Heart left ventricle (tissue), 16 donors: ENCODE data around the gene PRDX6. TPM values are rescaled to one million over a fixed set of nuclear protein-coding genes. Genes with fewer than 3 reads are reported as not detected.
"Not testable (repeated sequence)": the region's sequence is repeated elsewhere in the genome, so short reads cannot be mapped to it uniquely, and the experiment has no call there.

Source experiments
- ATAC-seq, 4 donors: fragments of 200-7000 bp; cut with Tn5 transposase; one replicate each; pipeline ENCODE4 v1.9.1; 2020 to 2022; ENCODE audit warnings: moderate library complexity in 4 of 4, mild to moderate bottlenecking in 3 of 4, moderate number of reproducible peaks in 1 of 4
- DNase-seq, 5 donors: peaks; one replicate each; pipeline ENCODE4 v3.0.0-alpha.2; 2020
- H3K27ac ChIP-seq, 12 donors: fragments of 200-600 bp; sonication (generic) in 4 of 12; one replicate each; pipeline versions ENCODE4 v1.5.0 to v1.8.0; 2016 to 2022; ENCODE audit warnings: mild to moderate bottlenecking in 2 of 12
- H3K27me3 ChIP-seq, 9 donors: fragments of 200-600 bp; sonication (generic) in 2 of 9; one replicate each; pipeline versions ENCODE4 v1.5.1 to v1.8.0; 2016 to 2022; ENCODE audit warnings: mild to moderate bottlenecking in 3 of 9
- H3K36me3 ChIP-seq, 9 donors: fragments of 200-600 bp; sonication (generic) in 2 of 9; one replicate each; pipeline versions ENCODE4 v1.5.0 to v1.8.0; 2018 to 2022; ENCODE audit warnings: mild to moderate bottlenecking in 2 of 9
- H3K4me1 ChIP-seq, 12 donors: fragments of 200-600 bp; sonication (generic) in 4 of 12; one replicate each; pipeline versions ENCODE4 v1.5.0 to v1.8.0; 2016 to 2022; ENCODE audit warnings: mild to moderate bottlenecking in 3 of 12
- H3K4me3 ChIP-seq, 12 donors: fragments of 200-600 bp; sonication (generic) in 4 of 12; one replicate each; pipeline versions ENCODE4 v1.5.0 to v1.8.0; 2017 to 2022; ENCODE audit warnings: mild to moderate bottlenecking in 9 of 12, moderate library complexity in 4 of 12
- H3K9me3 ChIP-seq, 12 donors: fragments of 200-600 bp; sonication (generic) in 4 of 12; one replicate each; pipeline versions ENCODE4 v1.5.0 to v1.8.0; 2016 to 2022; ENCODE audit warnings: mild to moderate bottlenecking in 1 of 12
- POLR2A ChIP-seq, 2 donors: fragments of 450-650 bp; IDR thresholded peaks; one replicate each; pipeline ENCODE4 v1.6.1; 2017; ENCODE audit warnings: antibody characterized with exemption in 2 of 2, mild to moderate bottlenecking in 2 of 2, moderate library complexity in 2 of 2
- WGBS, 4 donors: extraction: QIAGEN DNeasy Blood & Tissue Kit in 2 of 4; methylation state at CpG; one replicate each; pipeline versions ENCODE4 v1.1.5 to v1.1.7; 2013 to 2018; 5-methylcytosine and 5-hydroxymethylcytosine counted together
- intact Hi-C, 10 donors: fragments of 100-400 bp; cut with DNase I; formaldehyde crosslinking; loops; one replicate each; pipeline versions ENCODE4 v1.11.1 to v1.14.2; 2022
- polyA plus RNA-seq, 2 donors: library from polyadenylated mRNA; stranded (reverse); fragments of 200-250 nt; gene quantifications; one replicate each; pipeline ENCODE4 v1.2.3, GENCODE V29; 2013
- total RNA-seq, 9 donors: library from RNA; depleted of rRNA in 2 of 9; stranded (reverse); fragments of >200 nt in 2 of 9; fragmentation: NEBNext Ultra II Directional in 3 of 9; extraction: Animal tissue kit (Norgen Biotek cat#: 25700) in 3 of 9; gene quantifications; one replicate each; pipeline versions ENCODE4 v1.1.0 to v1.2.4, GENCODE V29; 2016 to 2023
- TF ChIP-seq, protein P1 (sequence below), 12 donors: fragments of 200-600 bp; sonication (generic) in 4 of 12; IDR thresholded peaks; one replicate each; pipeline versions ENCODE4 v1.5.0 to v1.8.0; 2018 to 2022; ENCODE audit warnings: antibody characterized with exemption in 12 of 12, mild to moderate bottlenecking in 5 of 12
- donor health status: ischemic (EF 13 %, LVEDD 7.1; RV severe dilation, severe dysfunction).
- donor health status: healthy with polysubstance abuse.
- donor health status: DM: no; HTN: yes; CAD: no.
- donor health status: DM: no; HTN: no; CAD: no.
- donor health status: ischemic (EF 25% LVEDD 6.9; RV normal size, moderate dysfunction).
- donor health status: ischemic (EF 25% LVEDD 5.7; RV mildly dilated, moderate dysfunction).
- donor health status: healthy.
- donor health status: DM: yes; HTN: yes; CAD: no.
- donor health status: ischemic (EF 35%, LVEDD 5.7; RV mildly dilated, moderate dysfunction).
- donor health status: nonischemic (EF 11% LVEDD 7.7; RV severe dilation, severe dysfunction).
- donor health status: DM: yes; HTN: yes; CAD: no.
- donor health status: PGD.
- donor health status: ischemic (EF 29% LVEDD 5.4; RV normal size, mild dysfunction).
- donor health status: nonischemic (EF 23%, LVEDD 6.1; RV moderate dilation, normal function).

The PRDX6 gene
- total and polyA plus RNA-seq, 11 donors: 237 to 635 (median 433) TPM

DNA sequence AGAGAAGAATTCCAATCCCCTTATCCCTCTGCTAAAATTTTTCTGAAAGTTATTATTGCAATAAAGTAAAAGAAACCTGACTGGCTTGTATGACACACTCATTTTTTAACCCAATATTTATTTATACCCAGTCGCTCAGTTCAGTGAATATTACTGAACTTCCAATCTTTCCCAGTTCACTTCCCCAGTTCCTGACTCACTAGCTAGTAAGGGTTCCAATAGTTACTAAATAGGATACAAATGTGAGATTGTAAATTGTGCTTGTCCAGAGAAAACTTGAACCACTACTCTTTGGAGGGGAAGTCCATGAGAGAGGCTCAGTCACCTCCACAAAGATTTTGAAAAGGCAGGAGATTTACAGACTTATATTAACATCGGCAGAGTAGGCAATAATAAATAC is 31.4 kb downstream of the PRDX6 start:
- Histone ChIP-seq H3K27me3 (no peaks in the 10 kb centered on the region), H3K4me3 (no peak overlapping the region), H3K27ac (no peak overlapping the region), H3K4me1 (no peaks in the 10 kb centered on the region), H3K9me3 (peaks cover 0 to 4% (median 0%) of the 10 kb centered on the region in 12 donors), H3K36me3 (no peaks in the 10 kb centered on the region)
- DNase-seq (no peak), ATAC-seq (no peak)
- intact Hi-C loops: no loop called here
- WGBS, 4 donors: 91 to 95% (median 93%) methylated on average over 2 of the region's 2 CpGs
- no peak for TF ChIP-seq POLR2A (IDR thresholded peaks at IDR 0.05)
- TF ChIP-seq, protein P1, sequence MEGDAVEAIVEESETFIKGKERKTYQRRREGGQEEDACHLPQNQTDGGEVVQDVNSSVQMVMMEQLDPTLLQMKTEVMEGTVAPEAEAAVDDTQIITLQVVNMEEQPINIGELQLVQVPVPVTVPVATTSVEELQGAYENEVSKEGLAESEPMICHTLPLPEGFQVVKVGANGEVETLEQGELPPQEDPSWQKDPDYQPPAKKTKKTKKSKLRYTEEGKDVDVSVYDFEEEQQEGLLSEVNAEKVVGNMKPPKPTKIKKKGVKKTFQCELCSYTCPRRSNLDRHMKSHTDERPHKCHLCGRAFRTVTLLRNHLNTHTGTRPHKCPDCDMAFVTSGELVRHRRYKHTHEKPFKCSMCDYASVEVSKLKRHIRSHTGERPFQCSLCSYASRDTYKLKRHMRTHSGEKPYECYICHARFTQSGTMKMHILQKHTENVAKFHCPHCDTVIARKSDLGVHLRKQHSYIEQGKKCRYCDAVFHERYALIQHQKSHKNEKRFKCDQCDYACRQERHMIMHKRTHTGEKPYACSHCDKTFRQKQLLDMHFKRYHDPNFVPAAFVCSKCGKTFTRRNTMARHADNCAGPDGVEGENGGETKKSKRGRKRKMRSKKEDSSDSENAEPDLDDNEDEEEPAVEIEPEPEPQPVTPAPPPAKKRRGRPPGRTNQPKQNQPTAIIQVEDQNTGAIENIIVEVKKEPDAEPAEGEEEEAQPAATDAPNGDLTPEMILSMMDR (IDR thresholded peaks at IDR 0.05): no peak

DNA sequence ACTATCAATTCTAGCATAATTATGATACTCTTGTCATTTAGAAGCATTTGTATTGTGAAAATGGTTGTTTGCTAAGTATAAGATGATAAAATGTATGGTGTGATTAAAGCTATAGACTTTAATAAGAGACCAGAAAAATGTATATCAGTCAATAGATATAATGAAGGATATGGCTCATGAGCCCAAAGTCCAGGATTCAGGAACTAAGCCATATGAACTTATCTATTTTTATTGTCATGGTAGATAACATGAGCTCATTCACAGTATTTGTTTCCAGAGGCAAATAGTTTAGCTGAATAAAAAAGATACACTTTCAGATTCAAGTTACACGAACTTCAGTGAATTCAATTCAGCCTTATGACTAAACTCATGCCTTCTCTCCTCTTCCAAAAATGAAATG is 32.7 kb downstream of the PRDX6 start:
- WGBS, 4 donors: 60 to 79% (median 67%) methylated on average over 1 of the region's 1 CpG
- Histone ChIP-seq H3K27ac (no peak overlapping the region), H3K36me3 (no peaks in the 10 kb centered on the region), H3K27me3 (no peaks in the 10 kb centered on the region), H3K9me3 (peaks cover 0 to 10% (median 0%) of the 10 kb centered on the region in 12 donors), H3K4me3 (no peak overlapping the region), H3K4me1 (no peaks in the 10 kb centered on the region)
- ATAC-seq (no peak), DNase-seq (no peak)
- intact Hi-C loops: no loop called here
- no peak for TF ChIP-seq POLR2A (IDR thresholded peaks at IDR 0.05)
- TF ChIP-seq, protein P1 (IDR thresholded peaks at IDR 0.05): no peak

DNA sequence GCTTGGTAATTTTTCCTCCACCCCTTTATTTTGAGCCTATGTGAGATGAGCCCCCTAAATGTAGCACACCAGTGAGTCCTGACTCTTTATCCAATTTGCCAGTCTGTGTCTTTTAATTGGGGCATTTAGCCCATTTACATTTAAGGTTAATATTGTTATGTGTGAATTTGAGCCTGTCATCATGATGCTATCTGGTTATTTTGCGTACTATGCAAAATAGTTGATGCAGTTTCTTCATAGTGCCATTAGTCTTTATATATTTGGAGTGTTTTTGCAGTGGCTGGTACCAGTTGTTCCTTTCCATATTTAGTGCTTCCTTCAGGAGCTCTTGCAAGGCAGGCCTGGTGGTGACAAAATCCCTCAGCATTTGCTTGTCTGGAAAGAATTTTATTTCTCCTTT is 37.4 kb downstream of the PRDX6 start:
- H3K4me3 ChIP-seq, DNase-seq, H3K27ac ChIP-seq, intact Hi-C loops, ATAC-seq, H3K9me3 ChIP-seq, H3K4me1 ChIP-seq, H3K36me3 ChIP-seq, H3K27me3 ChIP-seq: not testable (repeated sequence)
- WGBS, 4 donors: 97 to 100% (median 97%) methylated on average over 1 of the region's 1 CpG

DNA sequence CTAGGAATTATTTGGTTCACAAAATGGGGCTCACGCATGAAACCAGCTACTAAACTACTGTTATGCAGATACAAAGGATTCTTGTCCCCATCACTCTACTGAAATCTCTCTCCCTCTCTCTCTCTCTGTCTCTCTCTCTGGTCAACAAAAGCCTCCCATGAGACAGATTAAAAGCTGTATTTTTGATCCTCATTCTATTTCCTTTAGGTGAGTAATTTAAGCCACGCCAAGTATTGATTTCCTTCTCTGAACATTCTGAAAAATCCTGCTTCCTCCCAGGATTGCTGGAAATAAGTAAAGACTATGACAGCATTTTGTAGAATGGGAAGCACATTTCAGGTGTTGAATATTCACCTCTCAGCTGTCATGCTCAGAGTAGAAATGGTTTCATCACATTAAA is 43.7 kb downstream of the PRDX6 start:
- Histone ChIP-seq H3K36me3 (no peaks in the 10 kb centered on the region), H3K4me1 (no peaks in the 10 kb centered on the region), H3K9me3 (no peaks in the 10 kb centered on the region), H3K27me3 (no peaks in the 10 kb centered on the region), H3K27ac (no peak overlapping the region), H3K4me3 (no peak overlapping the region)
- DNase-seq (no peak), ATAC-seq (no peak)
- intact Hi-C loops: no loop called here
- 78 to 84% (median 83%) methylated on average over 2 of the region's 2 CpGs for WGBS, 4 donors
- no peak for TF ChIP-seq POLR2A (IDR thresholded peaks at IDR 0.05)
- TF ChIP-seq, protein P1 (IDR thresholded peaks at IDR 0.05): no peak

DNA sequence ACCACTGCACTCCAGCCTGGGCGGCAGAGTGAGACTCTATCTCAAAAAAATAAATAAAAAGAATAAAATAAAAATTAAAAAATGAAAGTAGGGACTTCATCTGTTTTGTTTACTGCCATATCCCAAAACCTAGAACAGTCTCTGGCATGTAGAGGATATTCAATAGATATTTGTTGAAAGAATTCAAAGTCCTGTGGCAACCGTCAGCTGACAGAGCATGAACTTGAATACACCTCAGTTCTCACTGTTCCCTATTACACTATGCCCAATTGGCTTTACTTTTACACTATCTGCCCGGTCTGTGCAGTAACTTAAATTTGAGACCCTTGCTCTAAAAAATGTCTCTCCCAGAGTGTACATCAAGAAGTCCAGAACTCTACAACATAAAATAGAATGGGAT is 46.2 kb downstream of the PRDX6 start:
- H3K36me3 ChIP-seq: no peaks in the 10 kb centered on the region
- no peak overlapping the region for H3K4me3 ChIP-seq
- H3K4me1 ChIP-seq: peaks cover 0 to 9% (median 0%) of the 10 kb centered on the region in 12 donors
- H3K9me3 ChIP-seq: no peaks in the 10 kb centered on the region
- H3K27ac ChIP-seq: no peak overlapping the region
- H3K27me3 ChIP-seq: no peaks in the 10 kb centered on the region
- ATAC-seq (no peak), DNase-seq (no peak)
- intact Hi-C loops: no loop called here
- 94 to 98% (median 96%) methylated on average over 3 of the region's 3 CpGs for WGBS, 4 donors
- TF ChIP-seq, protein P1 (IDR thresholded peaks at IDR 0.05): no peak
- TF ChIP-seq POLR2A (IDR thresholded peaks at IDR 0.05): no peak
